MCF 10A (cell line): Measurements from ENCODE around the gene BCAS1. TPM values are rescaled to one million over a fixed set of nuclear protein-coding genes. Genes with fewer than 3 reads are reported as not detected.

Experiments used
- BruUV-seq: library from RNA; stranded (reverse); fragments of 400-500 nt; replicated peaks from 2 replicates; lab custom pipeline; 2021; lab: Mats Ljungman, UMichigan
- CTCF ChIA-PET: fragments of 300-600 bp; sonication (Branson Sonifier 250); formaldehyde crosslinking; extraction: SDS; loops from one replicate; lab custom pipeline; 2021; ENCODE audit warnings: antibody characterized with exemption, inconsistent platforms; lab: Yijun Ruan, JAX
- POLR2A ChIA-PET: fragments of 300-600, 350-650 bp; sonication (Branson Sonifier 250); formaldehyde crosslinking; extraction: SDS; loops from one replicate; lab custom pipeline; 2020; ENCODE audit warnings: antibody characterized with exemption, inconsistent platforms; lab: Yijun Ruan, JAX
- DNase-seq: peaks from one replicate; pipeline ENCODE4 v3.0.0-alpha.2; 2018; ENCODE audit not compliant: unreplicated experiment
- H3K27ac Mint-ChIP-seq: one replicate; pipeline ENCODE4 v1.8.0; 2022; ENCODE audit warnings: mild to moderate bottlenecking, low read depth, mixed read lengths; ENCODE audit not compliant: unreplicated experiment
- H3K27me3 Mint-ChIP-seq: one replicate; pipeline ENCODE4 v1.8.0; 2022; ENCODE audit warnings: mixed read lengths; ENCODE audit not compliant: insufficient read depth, unreplicated experiment
- H3K36me3 Mint-ChIP-seq: one replicate; pipeline ENCODE4 v1.8.0; 2022; ENCODE audit warnings: mild to moderate bottlenecking, moderate library complexity, mixed read lengths; ENCODE audit not compliant: insufficient read depth, unreplicated experiment
- H3K4me1 Mint-ChIP-seq: one replicate; pipeline ENCODE4 v1.8.0; 2022; ENCODE audit warnings: mixed read lengths; ENCODE audit not compliant: insufficient read depth, unreplicated experiment
- H3K4me3 Mint-ChIP-seq: one replicate; pipeline ENCODE4 v1.8.0; 2022; ENCODE audit warnings: mild to moderate bottlenecking, moderate library complexity, mixed read lengths; ENCODE audit not compliant: unreplicated experiment
- H3K9me3 Mint-ChIP-seq: one replicate; pipeline ENCODE4 v1.8.0; 2022; ENCODE audit warnings: mixed read lengths; ENCODE audit not compliant: unreplicated experiment
- intact Hi-C: fragments of 100-400 bp; cut with micrococcal nuclease; formaldehyde crosslinking; loops from 2 replicates; pipeline ENCODE4 v1.14.1; 2022
- total RNA-seq: library from RNA; stranded (reverse); gene quantifications from 2 replicates; pipeline ENCODE4 v1.2.3, GENCODE V29; 2022
- TF ChIP-seq, protein P1 (sequence below): fragments of 200-600 bp; IDR thresholded peaks from one replicate; pipeline ENCODE4 v1.8.0; 2022; ENCODE audit warnings: antibody characterized with exemption, mild to moderate bottlenecking; ENCODE audit not compliant: unreplicated experiment

Gene BCAS1
- total RNA-seq, 1 experiment from 2014 or later, result not detected

DNA sequence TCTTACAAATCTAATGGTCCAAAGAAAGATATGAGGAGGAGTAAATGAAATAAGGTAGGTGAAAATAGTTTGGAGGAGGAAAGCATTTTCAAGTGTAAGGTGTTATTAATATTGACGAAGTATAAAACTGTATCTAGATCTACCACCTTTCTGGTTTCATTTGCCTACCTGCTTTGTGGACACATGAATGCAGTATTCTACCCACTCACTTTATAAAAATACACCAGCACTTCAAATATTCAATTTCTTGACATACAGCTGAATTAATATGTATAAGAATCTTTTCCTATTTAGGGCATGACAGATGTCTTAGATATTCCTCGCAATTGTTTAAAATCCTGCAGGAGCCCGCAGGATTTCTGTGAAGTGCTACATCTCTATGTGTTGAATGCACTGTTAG, 108.0 kb downstream of the BCAS1 start:
- Mint-ChIP-seq H3K9me3 (no peaks in the 10 kb centered on the region), H3K36me3 (no peaks in the 10 kb centered on the region), H3K4me3 (no peak overlapping the region), H3K27ac (no peak overlapping the region), H3K4me1 (peaks cover 14% of the 10 kb centered on the region), H3K27me3 (no peaks in the 10 kb centered on the region)
- TF ChIP-seq, protein P1, sequence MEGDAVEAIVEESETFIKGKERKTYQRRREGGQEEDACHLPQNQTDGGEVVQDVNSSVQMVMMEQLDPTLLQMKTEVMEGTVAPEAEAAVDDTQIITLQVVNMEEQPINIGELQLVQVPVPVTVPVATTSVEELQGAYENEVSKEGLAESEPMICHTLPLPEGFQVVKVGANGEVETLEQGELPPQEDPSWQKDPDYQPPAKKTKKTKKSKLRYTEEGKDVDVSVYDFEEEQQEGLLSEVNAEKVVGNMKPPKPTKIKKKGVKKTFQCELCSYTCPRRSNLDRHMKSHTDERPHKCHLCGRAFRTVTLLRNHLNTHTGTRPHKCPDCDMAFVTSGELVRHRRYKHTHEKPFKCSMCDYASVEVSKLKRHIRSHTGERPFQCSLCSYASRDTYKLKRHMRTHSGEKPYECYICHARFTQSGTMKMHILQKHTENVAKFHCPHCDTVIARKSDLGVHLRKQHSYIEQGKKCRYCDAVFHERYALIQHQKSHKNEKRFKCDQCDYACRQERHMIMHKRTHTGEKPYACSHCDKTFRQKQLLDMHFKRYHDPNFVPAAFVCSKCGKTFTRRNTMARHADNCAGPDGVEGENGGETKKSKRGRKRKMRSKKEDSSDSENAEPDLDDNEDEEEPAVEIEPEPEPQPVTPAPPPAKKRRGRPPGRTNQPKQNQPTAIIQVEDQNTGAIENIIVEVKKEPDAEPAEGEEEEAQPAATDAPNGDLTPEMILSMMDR, result no peak
- intact Hi-C loops, result no loop called here
- ChIA-PET POLR2A (interaction anchor here (0.8 to 0.9 kb wide), 3 partner anchors 8 to 26 kb away, joined by 3 to 7 read pairs (median 3); no protein-coding TSS in a partner anchor), CTCF (interaction anchor here (0.8 kb wide), 1 partner anchor 379 kb away, joined by 3 read pairs; no protein-coding TSS in a partner anchor)
- BruUV-seq, result no TSS peak
- DNase-seq, result no peak

DNA sequence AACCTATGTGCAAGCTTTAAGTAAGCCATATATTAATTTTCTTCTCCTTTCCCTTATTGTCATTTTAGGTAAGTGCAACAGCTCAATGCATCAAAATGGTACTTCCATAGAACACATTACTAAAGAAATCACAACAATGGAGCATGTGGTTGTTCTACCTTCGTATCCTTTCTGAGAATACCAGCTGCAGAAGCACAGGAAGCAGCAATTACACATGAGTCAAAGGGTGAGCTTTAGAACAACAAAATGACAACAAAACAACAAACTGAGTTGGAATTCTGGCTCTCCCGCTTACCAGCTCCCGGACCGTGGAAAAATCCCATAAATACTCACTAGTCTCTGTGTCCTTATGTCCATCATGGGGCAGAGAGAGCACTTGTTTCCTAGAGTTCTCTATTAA, 108.9 kb downstream of the BCAS1 start:
- POLR2A ChIA-PET, result interaction anchor here (0.6 to 1.0 kb wide), 4 partner anchors 9 to 100 kb away, joined by 3 to 7 read pairs (median 4); no protein-coding TSS in a partner anchor
- BruUV-seq, result no TSS peak
- intact Hi-C loops, result no loop called here
- Mint-ChIP-seq H3K27me3 (no peaks in the 10 kb centered on the region), H3K36me3 (no peaks in the 10 kb centered on the region), H3K4me3 (no peak overlapping the region), H3K9me3 (no peaks in the 10 kb centered on the region), H3K27ac (no peak overlapping the region), H3K4me1 (peaks cover 14% of the 10 kb centered on the region)
- TF ChIP-seq, protein P1, result no peak
- CTCF ChIA-PET, result interaction anchor here (0.6 to 1.7 kb wide), 7 partner anchors 11 to 880 kb away, joined by 3 to 7 read pairs (median 3); no protein-coding TSS in a partner anchor
- no peak for DNase-seq

DNA sequence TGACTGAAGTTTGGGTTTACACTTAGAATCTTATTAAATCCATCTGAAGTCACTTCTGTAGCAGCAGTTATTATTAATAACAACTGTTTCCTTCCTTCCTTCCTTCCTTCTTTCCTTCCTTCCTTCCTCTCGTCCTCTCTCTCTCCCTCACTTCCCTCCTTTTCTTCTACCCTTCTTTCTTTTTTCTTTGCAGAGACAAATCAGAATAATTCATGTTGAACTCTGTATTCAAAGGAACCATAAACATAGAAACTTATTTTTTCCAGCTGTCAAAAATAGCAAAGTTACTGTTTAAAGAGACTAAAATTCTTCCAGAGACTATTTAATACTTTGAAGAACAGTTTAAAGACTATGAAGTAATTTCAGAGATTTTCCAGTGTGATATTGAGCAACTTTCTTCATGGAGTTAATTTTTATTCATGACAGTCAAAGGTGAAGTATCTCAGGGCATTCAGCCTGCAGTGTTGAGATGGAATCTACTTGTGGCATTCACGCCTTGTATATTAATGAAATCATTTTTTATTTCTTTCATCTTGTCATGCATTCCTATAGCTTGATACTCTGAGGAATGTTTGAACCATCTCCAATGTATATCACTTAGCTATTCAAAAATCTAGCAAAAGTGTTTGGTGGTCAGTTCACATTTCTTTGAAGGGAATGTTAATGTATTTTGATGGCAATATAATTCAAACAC, 109.7 kb downstream of the BCAS1 start:
- H3K4me1 Mint-ChIP-seq, result peaks cover 14% of the 10 kb centered on the region
- no peaks in the 10 kb centered on the region for H3K27me3 Mint-ChIP-seq
- ChIA-PET POLR2A (interaction anchor here (0.6 to 1.0 kb wide), 5 partner anchors 9 to 108 kb away, joined by 3 to 6 read pairs (median 3); no protein-coding TSS in a partner anchor), CTCF (interaction anchor here (0.5 to 1.7 kb wide), 10 partner anchors 10 to 1754 kb away, joined by 3 to 7 read pairs (median 4); no protein-coding TSS in a partner anchor)
- no peak for DNase-seq
- H3K36me3 Mint-ChIP-seq, result no peaks in the 10 kb centered on the region
- H3K27ac Mint-ChIP-seq, result no peak overlapping the region
- BruUV-seq, result no TSS peak
- no peaks in the 10 kb centered on the region for H3K9me3 Mint-ChIP-seq
- TF ChIP-seq, protein P1, result no peak
- intact Hi-C loops, result no loop called here
- no peak overlapping the region for H3K4me3 Mint-ChIP-seq

DNA sequence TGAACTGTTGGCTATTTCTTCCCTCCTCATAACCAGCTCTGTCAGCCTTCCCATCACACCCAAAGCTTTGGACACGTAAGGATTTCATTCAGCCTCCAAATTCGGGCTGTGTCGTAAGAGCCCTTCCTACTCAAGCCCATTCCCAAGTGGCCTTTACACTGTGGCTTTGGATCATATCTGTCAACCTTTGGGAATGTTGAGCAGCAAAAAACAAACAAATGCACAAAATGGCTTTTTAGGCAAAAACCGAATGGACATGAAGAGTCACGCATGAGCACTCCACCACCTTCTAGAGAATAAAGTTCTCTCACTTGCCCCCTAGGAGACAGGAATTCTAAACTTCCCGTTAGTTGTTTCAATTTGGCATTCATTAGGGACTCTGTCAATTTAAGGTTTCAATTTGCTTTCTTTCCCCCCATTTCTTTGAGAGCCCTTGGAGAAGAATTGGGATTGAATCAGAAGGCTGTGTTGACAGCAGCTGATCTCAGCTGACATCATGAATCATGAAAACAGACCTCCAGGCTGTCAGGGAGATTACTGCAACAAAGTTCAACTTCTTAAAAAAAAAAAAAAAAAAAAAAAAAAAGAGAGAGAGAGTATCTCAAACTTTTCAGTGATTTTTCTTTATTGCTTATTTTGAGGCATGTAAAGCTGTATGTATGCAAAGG, 110.3 kb downstream of the BCAS1 start:
- intact Hi-C loops, result no loop called here
- ChIA-PET POLR2A (interaction anchor here (0.6 to 0.7 kb wide), 2 partner anchors 9 to 99 kb away, joined by 3 read pairs; no protein-coding TSS in a partner anchor), CTCF (interaction anchor here (0.7 to 1.7 kb wide), 3 partner anchors 101 to 1753 kb away, joined by 3 to 7 read pairs (median 3); no protein-coding TSS in a partner anchor)
- H3K36me3 Mint-ChIP-seq, result no peaks in the 10 kb centered on the region
- H3K4me1 Mint-ChIP-seq, result peaks cover 14% of the 10 kb centered on the region
- no peak for DNase-seq
- no peaks in the 10 kb centered on the region for H3K27me3 Mint-ChIP-seq
- H3K4me3 Mint-ChIP-seq, result no peak overlapping the region
- no peaks in the 10 kb centered on the region for H3K9me3 Mint-ChIP-seq
- BruUV-seq, result no TSS peak
- H3K27ac Mint-ChIP-seq, result no peak overlapping the region
- TF ChIP-seq, protein P1, result no peak
